Measurements from ENCODE around the gene COL27A1.

DNA sequence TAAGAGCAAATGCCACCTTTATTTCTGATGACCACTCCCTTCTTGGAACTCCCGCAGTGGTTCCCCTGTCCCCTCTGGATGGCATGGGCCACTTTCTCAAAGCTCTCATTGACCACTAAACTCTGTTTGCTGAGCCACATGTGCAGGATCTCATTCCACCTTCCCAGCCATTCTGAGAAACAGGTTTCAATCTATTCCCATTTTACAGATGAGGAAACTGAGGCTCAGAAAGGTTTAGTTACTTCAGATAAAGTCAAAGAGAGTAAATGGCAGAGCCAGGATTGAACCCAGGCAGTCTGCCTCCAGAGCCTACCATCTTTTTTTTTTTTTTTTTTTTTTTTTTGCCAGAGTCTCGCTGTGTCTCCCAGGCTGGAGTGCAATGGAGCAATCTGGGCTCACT lies 24.2 kb downstream of the COL27A1 start:
- no peak for TF ChIP-seq EZH2 (IDR thresholded peaks at IDR 0.05; ENCODE audit: borderline replicate concordance, low read length)
- TF ChIP-seq, protein P1, sequence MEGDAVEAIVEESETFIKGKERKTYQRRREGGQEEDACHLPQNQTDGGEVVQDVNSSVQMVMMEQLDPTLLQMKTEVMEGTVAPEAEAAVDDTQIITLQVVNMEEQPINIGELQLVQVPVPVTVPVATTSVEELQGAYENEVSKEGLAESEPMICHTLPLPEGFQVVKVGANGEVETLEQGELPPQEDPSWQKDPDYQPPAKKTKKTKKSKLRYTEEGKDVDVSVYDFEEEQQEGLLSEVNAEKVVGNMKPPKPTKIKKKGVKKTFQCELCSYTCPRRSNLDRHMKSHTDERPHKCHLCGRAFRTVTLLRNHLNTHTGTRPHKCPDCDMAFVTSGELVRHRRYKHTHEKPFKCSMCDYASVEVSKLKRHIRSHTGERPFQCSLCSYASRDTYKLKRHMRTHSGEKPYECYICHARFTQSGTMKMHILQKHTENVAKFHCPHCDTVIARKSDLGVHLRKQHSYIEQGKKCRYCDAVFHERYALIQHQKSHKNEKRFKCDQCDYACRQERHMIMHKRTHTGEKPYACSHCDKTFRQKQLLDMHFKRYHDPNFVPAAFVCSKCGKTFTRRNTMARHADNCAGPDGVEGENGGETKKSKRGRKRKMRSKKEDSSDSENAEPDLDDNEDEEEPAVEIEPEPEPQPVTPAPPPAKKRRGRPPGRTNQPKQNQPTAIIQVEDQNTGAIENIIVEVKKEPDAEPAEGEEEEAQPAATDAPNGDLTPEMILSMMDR (IDR thresholded peaks at IDR 0.05; ENCODE audit: low read length), result no peak

Data from OCI-LY1 (cell line).